GM18499 (cell line): ENCODE data around the gene TLCD5.
A peak's percentile ranks its signal among the peaks of the same experiment; 100 is the strongest.

ENCODE experiments used
- ATAC-seq: cut with Tn5 transposase; IDR thresholded peaks from one replicate; pipeline ENCODE4 v1.9.1; 2021; ENCODE audit warnings: moderate number of reproducible peaks; ENCODE audit not compliant: insufficient read depth, unreplicated experiment

The TLCD5 gene

DNA sequence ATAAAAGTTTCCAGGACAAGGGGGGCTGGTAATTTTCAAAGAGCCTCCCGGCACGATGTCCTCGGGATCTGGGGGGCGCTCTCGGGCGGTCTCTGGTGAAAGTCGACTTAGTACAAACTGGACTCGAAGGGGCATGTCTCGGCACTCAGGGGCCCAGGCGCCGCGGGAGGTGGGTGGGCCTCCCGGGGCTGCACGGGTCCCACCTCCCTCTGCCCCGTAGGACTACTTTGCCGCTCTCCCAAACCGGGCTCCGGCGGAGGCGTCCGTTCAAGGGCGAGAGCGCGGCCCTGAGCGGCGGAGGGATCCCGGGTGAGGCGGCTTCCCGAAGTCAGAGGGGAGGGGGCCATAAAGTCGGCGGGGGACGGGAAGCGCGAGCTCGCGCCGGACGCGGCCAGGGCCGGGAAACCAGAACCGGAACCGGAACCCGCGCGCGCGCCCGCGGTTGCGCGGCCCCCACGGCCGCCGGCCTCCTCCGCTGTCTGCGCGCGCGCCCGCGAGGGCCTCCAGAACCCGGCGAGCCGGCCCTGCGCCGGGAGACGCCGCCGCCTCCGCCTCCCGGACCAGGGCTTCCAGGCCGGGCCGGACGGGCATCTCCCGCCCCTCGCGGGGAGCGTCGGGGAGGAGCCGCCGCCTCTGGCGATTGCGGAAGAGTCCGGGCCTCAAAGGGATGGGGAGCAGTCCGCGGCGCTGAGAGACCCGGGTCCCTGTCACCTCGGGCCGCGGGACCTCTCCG lies 11.0 kb downstream of the TLCD5 start, which contains the start of gene ARHGEF12:
Gene ARHGEF12 (plus strand): TSS at position 506 of the 733 bp plus-strand sequence. CDS start 831 bp downstream, outside the sequence.
- no peak for ATAC-seq

DNA sequence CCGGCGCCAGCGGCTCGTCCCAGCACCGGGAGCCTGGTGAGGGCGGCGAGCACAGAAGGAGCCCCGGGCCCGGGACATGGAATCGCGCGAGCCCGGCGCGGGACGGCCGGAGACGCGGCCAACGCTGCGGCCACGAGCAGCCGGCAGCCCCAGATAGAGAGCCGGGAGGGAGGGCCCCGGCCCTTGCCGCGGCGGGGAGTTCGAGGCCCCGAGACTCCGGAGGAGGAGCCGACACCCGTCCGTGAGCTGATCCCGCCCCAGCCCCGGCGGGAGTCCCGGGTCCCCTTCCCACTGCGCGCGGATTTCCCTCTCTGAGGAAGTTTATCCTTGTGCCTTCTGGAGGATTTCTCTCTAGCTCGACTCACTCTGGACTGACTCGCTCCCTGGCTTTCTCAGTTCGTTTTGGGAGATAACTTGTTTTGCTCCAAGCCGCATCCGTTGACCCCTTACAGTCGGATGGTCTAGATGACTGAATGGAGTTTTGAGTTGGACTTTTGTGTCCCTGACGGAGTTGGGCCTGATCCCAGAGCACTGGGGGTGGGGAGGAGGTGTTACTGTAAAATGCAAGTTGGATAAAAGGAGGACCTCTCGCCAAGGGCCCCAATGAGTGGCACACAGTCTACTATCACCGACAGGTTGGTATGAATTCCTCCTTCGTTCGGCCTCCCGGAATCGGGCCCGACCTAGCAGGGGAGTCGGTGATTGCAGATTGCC lies 11.7 kb downstream of the TLCD5 start:
- no peak for ATAC-seq

DNA sequence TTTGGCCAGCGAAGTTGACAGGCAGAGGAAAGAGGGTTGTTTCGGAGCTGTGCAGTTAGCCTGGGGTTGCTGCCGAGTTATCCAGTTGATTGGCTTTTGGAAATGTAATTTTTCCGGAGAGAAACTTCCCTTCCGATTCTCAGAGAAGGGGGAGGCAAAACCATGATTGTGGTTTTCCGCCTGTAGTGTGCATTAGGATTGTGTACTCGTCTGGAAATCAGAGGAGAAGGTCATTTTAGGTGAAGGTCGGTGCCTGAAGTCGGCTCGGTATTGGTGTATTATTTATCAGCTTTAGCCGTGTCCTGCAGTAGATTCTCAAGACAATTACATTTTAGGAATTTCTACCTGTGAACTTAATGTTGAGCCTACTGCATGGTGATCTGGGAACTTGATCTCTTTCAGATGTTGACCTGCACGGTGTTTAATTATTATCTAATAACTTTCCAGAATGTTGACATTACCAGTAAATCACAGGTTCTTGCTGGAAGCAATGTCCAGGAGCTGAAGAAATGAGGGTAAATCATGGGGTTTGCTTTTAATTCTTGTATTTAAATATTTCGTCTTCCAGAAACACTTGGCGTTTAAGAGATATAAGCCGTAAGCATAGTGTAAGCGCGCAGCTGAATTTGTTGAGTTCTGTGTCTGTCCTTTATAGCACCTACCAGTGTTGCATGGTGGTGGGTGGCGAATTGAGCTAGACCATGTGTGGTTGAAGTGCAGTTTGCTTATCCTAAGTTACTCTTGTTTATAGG lies 12.4 kb downstream of the TLCD5 start:
- ATAC-seq, result no peak

DNA sequence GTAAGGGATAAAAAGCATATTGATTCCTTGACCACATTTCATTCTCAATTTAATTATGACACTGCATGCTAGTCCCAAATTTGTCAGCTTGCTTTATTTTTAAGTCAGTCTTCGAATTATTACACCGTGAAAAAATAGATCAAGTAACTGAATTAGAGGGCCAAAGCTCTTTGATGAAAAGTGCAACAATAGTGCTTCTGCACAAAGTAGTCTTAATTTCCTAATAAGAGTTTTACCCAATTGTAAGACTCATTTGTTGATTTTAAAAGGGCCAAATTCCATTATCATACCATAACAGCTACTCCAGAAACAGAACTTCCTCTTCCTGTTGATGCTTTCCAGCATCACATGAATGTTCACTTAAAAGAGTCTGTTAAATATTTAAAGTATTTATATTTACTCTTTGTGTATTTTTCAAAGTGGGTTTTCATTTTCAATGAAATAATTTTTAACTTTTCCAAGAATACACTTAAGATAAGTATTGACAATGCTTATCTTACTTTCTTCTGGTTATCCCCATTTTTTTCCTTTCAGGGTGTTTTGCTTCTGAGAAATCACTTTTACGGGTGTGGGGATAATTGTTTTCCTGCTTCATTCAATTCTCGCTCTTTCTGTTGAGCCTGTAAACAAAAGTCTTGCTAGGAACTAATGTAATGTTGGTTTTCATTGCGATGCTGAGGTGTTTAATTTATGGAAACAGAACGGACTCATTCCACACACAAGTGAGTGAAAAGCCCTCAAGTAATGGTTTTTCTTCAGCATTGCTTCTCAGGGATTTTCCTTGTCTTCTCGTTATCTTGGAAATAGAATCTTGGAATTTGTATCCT lies 13.2 kb downstream of the TLCD5 start:
- ATAC-seq, result no peak

DNA sequence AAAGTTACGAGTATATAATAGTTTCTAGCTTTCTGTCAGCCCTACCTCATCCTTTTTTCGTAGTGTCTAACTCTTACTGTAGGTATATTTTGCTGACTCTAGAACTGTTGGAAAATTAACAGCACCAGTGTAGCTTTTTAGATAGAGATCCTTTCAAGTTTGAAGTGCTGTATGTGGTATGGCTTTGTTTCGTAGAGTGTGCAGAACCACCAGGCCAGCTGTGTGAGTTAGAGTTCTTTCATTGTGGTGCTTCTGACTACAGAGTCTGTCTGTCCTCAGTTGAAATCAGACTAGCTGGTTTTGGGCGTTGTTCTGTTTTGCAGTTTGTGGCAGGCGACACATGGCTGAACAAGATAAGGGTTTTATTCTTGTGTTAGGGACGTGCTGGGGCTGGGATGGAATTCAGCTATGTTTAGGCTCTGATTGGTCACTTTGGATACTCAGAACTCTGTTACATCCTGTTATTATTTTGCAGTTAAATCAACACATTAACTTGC lies 14.3 kb downstream of the TLCD5 start:
- no peak for ATAC-seq

DNA sequence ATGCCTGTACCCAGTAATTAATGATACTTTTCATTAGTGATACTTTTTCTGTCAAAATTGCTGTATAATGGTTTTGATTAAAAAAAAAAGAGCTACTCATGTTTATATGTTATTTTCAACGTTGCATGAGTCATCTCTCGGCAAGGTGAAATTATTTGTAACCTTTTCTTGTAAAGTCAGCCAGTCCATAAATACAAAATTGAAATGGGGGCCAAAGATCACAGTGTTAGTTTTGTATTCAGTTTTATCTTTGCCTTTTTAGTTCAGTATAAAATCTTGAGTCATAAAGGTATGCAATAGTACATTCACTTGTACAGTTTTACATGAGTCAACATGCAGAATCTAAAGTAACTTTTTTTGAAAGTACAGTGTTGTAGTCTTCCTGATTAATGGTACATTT lies 15.4 kb downstream of the TLCD5 start:
- ATAC-seq, result no peak

DNA sequence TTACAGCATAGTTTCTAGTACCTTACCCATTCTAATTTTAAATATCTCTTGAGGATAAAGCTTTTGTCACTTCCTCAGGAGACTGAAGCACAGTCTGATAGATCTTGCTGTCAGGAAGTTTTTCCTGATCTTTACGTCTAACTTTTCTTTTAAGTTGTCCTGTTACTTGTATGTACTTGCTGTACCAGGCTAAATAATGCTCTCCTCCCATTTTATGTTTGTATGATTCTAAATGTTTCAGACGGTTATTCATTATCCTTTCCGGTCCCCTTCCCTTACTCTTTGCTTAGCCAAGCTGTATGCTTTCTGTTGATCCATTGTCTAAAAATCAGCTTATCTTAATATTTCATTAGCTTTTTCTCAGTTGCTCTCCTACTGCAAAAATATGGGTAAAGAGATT lies 17.1 kb downstream of the TLCD5 start:
- ATAC-seq, result no peak

DNA sequence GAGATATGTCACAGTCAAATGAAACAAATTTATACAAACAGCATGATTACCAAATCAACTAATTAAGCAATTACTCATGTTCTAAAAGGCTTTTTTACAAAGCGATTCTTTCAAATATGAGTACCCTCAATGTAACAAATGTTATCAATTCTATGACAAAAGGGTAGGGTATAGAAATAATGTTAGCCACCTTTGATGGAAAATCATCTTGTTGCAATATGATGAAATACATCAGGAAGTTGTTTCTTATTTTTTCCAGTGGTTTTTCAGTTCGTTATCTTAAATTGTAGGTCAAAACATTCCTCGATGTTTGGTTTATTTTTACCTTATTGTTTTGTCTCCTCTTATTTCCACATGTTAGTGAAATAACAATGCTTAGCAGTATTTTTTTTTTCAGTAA lies 17.6 kb downstream of the TLCD5 start:
- no peak for ATAC-seq

DNA sequence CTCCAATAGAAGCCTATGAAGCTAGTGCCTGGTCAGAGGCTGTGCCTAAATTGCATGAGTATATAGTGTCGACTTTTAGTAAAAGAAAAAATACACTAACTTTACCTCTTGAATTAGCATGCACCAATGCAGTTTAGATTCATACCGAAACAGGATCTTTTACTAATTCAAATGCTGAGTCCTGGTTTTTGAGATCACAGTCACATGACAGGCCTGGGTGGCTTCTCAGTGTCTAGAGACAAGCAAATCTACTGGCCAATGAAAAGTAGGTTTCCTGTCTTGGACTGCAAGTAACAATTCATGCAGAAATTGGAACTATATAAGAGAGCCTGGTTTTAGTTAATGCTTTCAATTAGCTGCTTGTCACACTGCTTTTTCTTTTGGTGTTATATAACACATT lies 18.3 kb downstream of the TLCD5 start:
- no peak for ATAC-seq

DNA sequence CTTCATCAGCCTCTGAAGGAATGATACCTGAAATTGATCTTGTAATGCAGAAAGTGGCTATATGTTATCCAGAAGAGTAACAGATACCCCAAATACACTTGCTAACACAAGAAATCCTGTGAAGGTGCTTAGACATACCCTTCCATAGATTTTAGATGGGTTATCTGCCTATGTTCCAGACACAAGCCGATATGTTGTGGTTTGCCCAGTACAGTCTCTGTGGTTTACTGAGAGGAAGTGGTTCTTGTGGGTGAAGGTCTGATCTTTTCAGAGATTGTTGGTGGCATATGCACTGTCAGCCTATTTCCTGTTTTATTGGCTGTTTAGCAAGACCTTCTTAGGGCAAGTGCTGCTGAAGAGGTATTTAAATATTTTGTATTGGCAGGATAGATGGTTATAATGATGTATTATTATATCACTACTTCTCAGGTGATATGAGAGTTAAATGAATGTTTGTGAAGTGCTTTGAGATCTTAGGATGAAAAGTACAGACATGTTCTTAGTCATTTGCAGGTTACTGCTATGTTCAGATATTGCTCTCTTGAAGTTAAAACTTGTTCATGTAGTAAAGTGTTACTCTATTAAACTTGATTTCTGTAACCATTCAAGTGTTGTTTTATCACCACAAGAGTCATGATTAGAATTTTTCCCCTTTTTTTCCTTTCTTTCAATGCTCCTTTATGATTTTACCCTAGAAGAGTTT lies 19.4 kb downstream of the TLCD5 start:
- ATAC-seq, result peak; percentile 67

DNA sequence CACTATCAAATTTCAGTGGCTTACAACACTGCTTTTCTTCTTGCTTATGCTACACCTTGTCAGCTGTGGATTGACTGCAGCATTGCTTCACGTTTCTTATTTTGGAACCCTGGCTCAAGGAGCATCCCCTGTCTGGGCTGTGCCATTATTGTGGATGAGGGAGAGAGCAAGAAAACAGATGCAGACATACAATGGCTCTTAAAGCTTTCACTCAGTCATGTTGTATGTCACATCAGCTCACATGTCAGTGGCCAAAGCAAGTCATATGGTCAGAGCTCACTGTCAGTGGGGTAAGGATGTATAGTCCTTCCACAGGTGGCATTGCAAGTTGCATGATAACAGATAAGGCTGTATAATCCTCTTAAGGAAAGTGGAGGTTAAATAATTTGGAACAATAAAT lies 21.1 kb downstream of the TLCD5 start:
- no peak for ATAC-seq

DNA sequence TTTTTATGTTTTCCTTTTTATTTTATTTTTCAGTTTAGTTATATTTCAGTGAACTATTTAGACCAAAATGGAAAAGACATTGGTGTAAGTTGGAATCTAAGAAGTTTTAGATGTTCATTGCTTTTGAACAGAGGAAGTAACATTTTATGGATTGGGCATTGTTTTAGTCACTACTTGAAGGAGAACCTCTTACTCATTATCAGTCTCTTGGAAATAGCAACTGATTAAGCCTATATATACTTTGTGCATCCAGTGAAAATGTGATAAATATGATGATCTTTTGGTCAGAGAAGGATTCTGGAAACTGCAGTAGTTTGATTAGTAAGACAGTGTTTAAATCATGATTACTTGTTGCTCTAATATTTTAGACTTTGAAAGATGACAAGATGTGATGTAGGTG lies 25.5 kb downstream of the TLCD5 start:
- ATAC-seq, result no peak

DNA sequence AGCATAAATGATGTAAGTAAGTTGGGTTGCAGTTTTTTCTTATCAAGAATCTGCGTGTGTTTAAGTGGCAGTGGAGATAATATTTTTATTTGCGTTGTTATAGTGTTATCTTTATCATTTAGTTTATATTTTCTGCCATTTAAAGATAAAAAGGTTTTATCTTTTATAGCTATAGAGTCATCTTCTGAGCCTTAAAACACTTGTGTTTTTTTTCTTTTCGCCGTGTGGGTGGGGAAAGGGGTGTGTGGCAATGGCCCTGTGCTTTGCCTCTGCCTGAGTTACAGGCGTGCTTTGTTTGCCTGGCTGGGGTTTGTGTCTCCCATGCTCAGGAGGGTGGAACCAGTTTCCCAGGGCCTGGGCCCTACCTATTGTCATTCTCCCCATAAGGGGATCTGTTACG lies 27.3 kb downstream of the TLCD5 start:
- ATAC-seq, result no peak

DNA sequence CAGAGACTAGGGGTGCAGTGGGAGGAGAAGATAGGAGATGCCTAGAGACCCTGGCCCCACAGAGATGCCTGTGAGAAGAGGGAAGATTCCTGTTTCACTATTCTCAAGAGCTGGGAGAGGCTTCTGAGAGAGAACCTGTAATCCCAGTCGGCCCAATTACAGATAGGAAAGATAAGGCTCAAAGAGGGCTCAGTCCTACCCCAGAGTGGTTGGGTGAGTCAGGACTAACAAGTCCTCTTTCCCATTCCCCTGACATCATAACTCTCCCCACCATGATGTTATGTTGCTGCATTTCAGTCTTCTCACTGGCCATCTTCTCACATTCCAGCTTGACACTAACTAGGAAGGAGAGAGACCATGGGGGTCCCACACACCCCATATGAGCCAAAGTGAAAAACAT lies 29.0 kb downstream of the TLCD5 start:
- no peak for ATAC-seq

DNA sequence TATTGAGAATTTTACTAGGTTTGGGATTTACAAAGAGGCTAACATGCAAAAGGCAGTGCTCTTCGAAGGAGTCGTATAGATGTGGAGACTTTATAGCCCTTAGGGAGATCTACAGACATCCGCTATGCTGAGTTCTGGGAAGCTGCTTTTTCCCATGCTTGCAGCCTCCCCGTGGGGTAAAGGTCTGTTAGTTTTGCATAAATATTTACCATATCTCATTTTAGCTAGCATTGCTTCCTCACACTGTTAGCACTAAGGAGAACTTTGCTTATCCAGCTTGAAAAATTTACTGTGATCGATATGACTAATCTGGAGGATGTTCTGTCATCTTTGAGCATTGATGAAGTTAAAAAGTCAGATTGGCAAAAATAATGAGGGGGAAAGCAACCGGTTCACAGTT lies 29.7 kb downstream of the TLCD5 start:
- no peak for ATAC-seq

DNA sequence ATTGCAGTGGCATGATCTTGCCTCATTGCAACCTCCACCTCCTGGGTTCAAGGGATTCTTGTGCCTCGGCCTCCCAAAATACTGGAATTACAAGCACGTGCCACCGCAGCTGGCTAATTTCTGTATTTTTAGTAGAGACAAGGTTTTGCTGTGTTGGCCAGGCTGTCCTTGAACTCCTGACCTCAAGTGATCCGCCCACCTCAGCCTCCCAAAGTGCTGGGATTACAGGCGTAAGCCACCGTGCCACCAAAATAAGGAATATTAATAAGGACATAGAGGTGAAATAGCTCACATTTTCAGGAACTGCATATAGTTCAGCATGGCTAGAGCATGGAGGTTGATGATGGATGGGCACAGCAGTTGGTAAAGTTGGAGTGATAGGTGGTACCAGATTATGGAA lies 32.5 kb downstream of the TLCD5 start:
- ATAC-seq, result no peak

DNA sequence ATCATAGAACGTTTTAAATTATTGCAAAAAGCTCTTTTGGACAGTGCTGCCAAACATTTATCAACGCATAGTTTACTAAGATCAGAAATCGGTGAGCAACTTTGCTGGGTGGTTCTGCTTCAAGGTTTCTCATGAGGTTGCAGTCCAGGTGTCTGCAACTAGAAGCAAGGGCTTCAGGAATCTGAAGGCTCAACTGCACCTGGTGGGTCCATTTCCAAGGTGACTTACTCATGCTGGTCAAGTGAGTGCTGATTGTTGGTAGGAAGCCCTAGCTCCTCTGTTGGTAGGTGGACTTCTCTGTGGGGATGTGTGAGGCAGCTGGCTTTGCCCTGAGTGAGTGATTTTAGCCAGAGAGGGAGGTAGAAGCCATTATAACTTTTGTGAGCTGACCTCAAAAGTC lies 33.6 kb downstream of the TLCD5 start:
- no peak for ATAC-seq

DNA sequence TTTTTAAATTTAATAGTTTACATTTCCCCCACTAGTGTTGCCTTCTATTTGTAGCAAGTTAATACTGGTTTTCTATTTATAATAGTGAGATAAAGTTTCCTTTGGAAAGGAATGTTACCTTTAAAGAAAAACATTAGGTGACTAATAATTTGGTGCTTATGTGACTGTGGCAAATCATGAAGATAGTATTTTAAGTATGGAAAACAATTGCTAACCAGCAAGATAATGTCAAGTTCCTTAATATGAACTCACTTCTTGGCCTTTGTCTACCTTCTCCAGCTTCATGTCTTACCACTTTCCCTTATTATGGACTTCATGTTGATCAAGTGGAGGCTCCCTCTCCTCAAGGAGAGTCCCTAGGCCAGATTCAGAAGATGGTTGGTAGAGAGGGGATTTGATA lies 38.3 kb downstream of the TLCD5 start:
- ATAC-seq, result no peak

DNA sequence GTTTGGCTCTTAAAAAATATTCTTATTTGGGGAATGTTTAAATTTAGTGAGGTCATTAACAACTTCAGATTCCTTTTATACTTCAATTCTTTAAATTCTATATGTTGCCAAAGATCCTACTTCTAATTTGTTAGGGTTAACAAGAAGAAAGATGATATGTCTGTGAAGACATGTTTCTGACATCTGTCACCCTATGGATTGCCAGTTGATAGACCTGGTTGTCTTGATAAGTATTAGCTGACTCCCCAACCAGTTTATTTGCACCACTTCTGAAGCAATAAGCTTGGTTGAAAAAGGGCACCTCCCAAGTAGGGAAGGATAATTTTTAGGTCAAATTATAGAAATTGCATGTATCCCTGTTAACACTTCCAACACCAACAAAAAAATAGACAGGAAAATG lies 40.4 kb downstream of the TLCD5 start:
- ATAC-seq, result no peak

DNA sequence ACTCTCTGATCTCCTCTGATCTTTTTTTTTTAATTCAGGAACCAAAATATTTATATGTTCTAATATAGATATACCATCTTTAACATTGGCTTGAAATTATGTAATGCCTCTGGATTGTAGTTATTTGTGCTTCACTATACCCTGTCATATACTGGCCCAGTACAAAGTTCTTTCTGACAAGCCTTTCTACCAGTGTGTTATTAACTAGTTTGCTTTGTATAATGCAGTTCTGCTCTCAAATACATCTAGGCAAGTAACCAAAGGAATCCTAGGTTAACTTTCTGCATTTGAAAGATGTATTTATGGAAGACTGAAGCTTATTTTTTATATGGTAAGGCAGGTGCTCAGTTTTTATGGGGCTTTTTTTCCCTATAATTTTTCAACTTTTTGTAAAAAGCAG lies 47.2 kb downstream of the TLCD5 start:
- no peak for ATAC-seq
